Spleen (tissue), 11 donors: ENCODE data around the gene ITPK1. TPM values are rescaled to one million over a fixed set of nuclear protein-coding genes. Genes with fewer than 3 reads are reported as not detected.
A peak's percentile ranks its signal among the peaks of the same experiment; 100 is the strongest.

ENCODE experiments used
- DNase-seq: peaks from one replicate; pipeline ENCODE4 v3.0.0-alpha.2; 2020
- H3K27ac ChIP-seq, 8 donors: fragments of 200-600 bp; sonication (generic) in 7 of 8; 1 replicate in 4 of 8; 2 replicates in 4 of 8; pipeline versions ENCODE4 v1.5.0 to v1.8.0; 2016 to 2021; ENCODE audit warnings: inconsistent platforms in 4 of 8, mild to moderate bottlenecking in 4 of 8, moderate library complexity in 1 of 8
- H3K27me3 ChIP-seq, 7 donors: fragments of 200-600 bp; sonication (generic) in 6 of 7; replicated peaks in 1 of 7; 1 replicate in 4 of 7; 2 replicates in 3 of 7; pipeline versions ENCODE4 v1.5.0 to v1.8.0; 2016 to 2021; ENCODE audit warnings: inconsistent platforms in 3 of 7, mild to moderate bottlenecking in 1 of 7
- H3K36me3 ChIP-seq, 6 donors: fragments of 200-600 bp; sonication (generic) in 5 of 6; 1 replicate in 4 of 6; 2 replicates in 2 of 6; pipeline versions ENCODE4 v1.5.0 to v1.8.0; 2016 to 2021; ENCODE audit warnings: inconsistent platforms in 2 of 6
- H3K4me1 ChIP-seq, 6 donors: fragments of 200-600 bp; sonication (generic) in 5 of 6; 1 replicate in 3 of 6; 2 replicates in 3 of 6; pipeline versions ENCODE4 v1.5.0 to v1.8.0; 2016 to 2021; ENCODE audit warnings: inconsistent platforms in 3 of 6
- H3K4me3 ChIP-seq, 8 donors: fragments of 200-600 bp; sonication (generic) in 7 of 8; 1 replicate in 4 of 8; 2 replicates in 4 of 8; pipeline versions ENCODE4 v1.5.0 to v1.8.0; 2016 to 2021; ENCODE audit warnings: inconsistent platforms in 4 of 8, mild to moderate bottlenecking in 4 of 8, moderate library complexity in 2 of 8
- H3K9me3 ChIP-seq, 8 donors: fragments of 200-600 bp; sonication (generic) in 7 of 8; 1 replicate in 4 of 8; 2 replicates in 4 of 8; pipeline versions ENCODE4 v1.5.0 to v1.8.0; 2016 to 2021; ENCODE audit warnings: inconsistent platforms in 4 of 8
- POLR2A ChIP-seq, 3 donors: fragments of 450-650 bp; IDR thresholded peaks; one replicate each; pipeline ENCODE4 v1.5.1; 2017; ENCODE audit warnings: antibody characterized with exemption in 3 of 3, mild to moderate bottlenecking in 1 of 3
- POLR2AphosphoS5 ChIP-seq, 3 donors: sonication (generic); formaldehyde crosslinking; IDR thresholded peaks; one replicate each; pipeline ENCODE4 v1.5.1; 2017; ENCODE audit warnings: antibody characterized with exemption in 3 of 3
- WGBS, 5 donors: extraction: QIAGEN DNeasy Blood & Tissue Kit in 3 of 5; methylation state at CpG; one replicate each; pipeline versions ENCODE4 v1.1.5 to v1.1.7; 2013 to 2018; 5-methylcytosine and 5-hydroxymethylcytosine counted together
- intact Hi-C: fragments of 100-400 bp; cut with DNase I; formaldehyde crosslinking; loops from one replicate; pipeline ENCODE4 v1.15.0; 2023; ENCODE audit warnings: low total_unique reads
- polyA plus RNA-seq, 3 donors: library from polyadenylated mRNA; stranded (reverse); fragments of 200-250 nt; gene quantifications; one replicate each; pipeline ENCODE4 v1.2.1, GENCODE V29; 2013
- total RNA-seq, 7 donors: library from RNA; depleted of rRNA in 3 of 7; stranded (reverse); fragments of >200 nt in 3 of 7; fragmentation: NEBNext Ultra II Directional in 4 of 7; extraction: Animal tissue kit (Norgen Biotek cat#: 25700) in 4 of 7; gene quantifications; one replicate each; pipeline versions ENCODE4 v1.1.0 to v1.2.1, GENCODE V29; 2016 to 2021
- TF ChIP-seq, protein P1 (sequence below), 11 experiments: fragments of 200-600 bp in 7 of 11; fragments of 450-650 bp in 4 of 11; sonication (generic) in 4 of 11; IDR thresholded peaks in 8 of 11; conservative IDR thresholded peaks in 3 of 11; 1 replicate in 7 of 11; 2 replicates in 4 of 11; pipeline versions ENCODE4 v1.4.0 to v1.8.0; 2016 to 2021; ENCODE audit warnings: antibody characterized with exemption in 11 of 11, inconsistent platforms in 4 of 11, mild to moderate bottlenecking in 1 of 11
- donor health status: healthy with polysubstance abuse.
- donor health status: DM: no; HTN: no; CAD: no; lungs with moderate emphysema.
- donor health status: DM: no; HTN: no; CAD: no.
- donor health status: Bipolar disorder and iron deficiency.
- donor health status: healthy.
- donor health status: DM: no; HTN: no; CAD: no.
- donor health status: DM: yes; HTN: yes; CAD: no.

The ITPK1 gene
- total and polyA plus RNA-seq, 10 donors: 22.9 to 123 (median 68.0) TPM

- peak; percentile 21 for DNase-seq
- peaks cover 0 to 83% (median 14%) of the 10 kb centered on the region in 6 donors for H3K36me3 ChIP-seq
- 96 to 100% (median 98%) methylated on average over 2 of the region's 2 CpGs for WGBS, 5 donors
- H3K9me3 ChIP-seq: peaks cover 5 to 71% (median 54%) of the 10 kb centered on the region in 8 donors
- no peak for TF ChIP-seq POLR2AphosphoS5 (IDR thresholded peaks at IDR 0.05)
- TF ChIP-seq, protein P1, sequence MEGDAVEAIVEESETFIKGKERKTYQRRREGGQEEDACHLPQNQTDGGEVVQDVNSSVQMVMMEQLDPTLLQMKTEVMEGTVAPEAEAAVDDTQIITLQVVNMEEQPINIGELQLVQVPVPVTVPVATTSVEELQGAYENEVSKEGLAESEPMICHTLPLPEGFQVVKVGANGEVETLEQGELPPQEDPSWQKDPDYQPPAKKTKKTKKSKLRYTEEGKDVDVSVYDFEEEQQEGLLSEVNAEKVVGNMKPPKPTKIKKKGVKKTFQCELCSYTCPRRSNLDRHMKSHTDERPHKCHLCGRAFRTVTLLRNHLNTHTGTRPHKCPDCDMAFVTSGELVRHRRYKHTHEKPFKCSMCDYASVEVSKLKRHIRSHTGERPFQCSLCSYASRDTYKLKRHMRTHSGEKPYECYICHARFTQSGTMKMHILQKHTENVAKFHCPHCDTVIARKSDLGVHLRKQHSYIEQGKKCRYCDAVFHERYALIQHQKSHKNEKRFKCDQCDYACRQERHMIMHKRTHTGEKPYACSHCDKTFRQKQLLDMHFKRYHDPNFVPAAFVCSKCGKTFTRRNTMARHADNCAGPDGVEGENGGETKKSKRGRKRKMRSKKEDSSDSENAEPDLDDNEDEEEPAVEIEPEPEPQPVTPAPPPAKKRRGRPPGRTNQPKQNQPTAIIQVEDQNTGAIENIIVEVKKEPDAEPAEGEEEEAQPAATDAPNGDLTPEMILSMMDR (IDR thresholded peaks at IDR 0.05 in 8 of 11, conservative IDR thresholded peaks at IDR 0.05 in 3 of 11): no peak
- no peak for TF ChIP-seq POLR2A (IDR thresholded peaks at IDR 0.05)
- no peaks in the 10 kb centered on the region for H3K27me3 ChIP-seq
- intact Hi-C loops: no loop called here
- H3K27ac ChIP-seq: no peak overlapping the region
- peaks cover 0 to 19% (median 0%) of the 10 kb centered on the region in 6 donors for H3K4me1 ChIP-seq
- H3K4me3 ChIP-seq: no peak overlapping the region
Observed at GRCh38 chr14:92976268-92976667, 139.5 kb downstream of the ITPK1 start.

DNA sequence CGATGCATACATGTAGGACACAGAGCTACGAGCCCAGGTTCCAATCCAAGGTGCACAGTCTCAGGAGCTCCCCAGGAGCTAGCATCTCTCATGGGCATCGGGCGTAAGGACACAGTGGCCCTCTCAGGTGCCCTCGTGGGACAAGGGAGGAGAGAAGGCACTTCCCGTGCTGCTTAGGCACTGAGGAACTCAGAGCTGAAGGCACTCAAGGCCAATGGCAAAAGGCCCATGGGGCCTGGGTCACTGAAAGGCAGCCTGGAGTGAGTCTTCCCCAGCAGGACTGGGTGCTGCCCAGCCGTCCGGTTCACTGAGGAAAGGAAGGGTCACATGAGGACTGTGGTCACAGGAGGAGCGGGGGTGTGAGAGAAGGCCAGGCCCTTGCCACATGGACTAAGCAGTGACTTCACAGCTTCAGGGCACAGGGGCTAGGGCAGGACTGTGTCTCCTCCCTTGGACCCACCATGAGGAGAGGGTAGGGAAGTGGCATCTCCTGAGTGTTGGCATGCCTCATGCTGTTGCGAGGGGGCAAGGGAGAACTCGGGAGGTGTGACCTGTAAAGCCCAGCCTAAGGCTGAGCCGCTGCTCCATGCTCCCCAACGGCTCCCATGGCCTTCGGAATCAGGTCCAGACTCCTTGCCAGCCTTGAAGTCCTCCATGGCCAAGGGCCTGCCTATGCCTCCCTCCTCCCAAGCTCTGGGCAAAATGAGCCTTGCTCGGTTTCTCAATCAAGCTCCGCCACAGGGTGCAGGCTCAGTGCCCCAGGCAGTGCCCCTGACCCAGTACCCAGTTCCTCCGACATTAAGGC, 141.0 kb downstream of the ITPK1 start:
- Histone ChIP-seq H3K9me3 (peaks cover 5 to 56% (median 42%) of the 10 kb centered on the region in 8 donors), H3K4me1 (peaks cover 0 to 28% (median 5%) of the 10 kb centered on the region in 6 donors), H3K27me3 (no peaks in the 10 kb centered on the region), H3K27ac (peak overlapping the region in 2 of 8 donors; percentile 30 to 65), H3K4me3 (no peak overlapping the region), H3K36me3 (peaks cover 0 to 74% (median 14%) of the 10 kb centered on the region in 6 donors)
- intact Hi-C loops: loop anchor here (5.0 kb wide), 1 partner anchor 222 kb away; no protein-coding TSS in a partner anchor
- TF ChIP-seq POLR2AphosphoS5 (IDR thresholded peaks at IDR 0.05) (no peak), POLR2A (IDR thresholded peaks at IDR 0.05) (no peak)
- TF ChIP-seq, protein P1 (IDR thresholded peaks at IDR 0.05 in 8 of 11, conservative IDR thresholded peaks at IDR 0.05 in 3 of 11): no peak
- DNase-seq: peak; percentile 73
- WGBS, 5 donors: 91 to 95% (median 94%) methylated on average over 13 to 17 of the region's 17 CpGs

- H3K4me3 ChIP-seq: no peak overlapping the region
- H3K27ac ChIP-seq: peak overlapping the region in 2 of 8 donors; percentile 56 to 65
- TF ChIP-seq POLR2A (IDR thresholded peaks at IDR 0.05) (no peak), POLR2AphosphoS5 (IDR thresholded peaks at IDR 0.05) (no peak)
- TF ChIP-seq, protein P1 (IDR thresholded peaks at IDR 0.05 in 8 of 11, conservative IDR thresholded peaks at IDR 0.05 in 3 of 11): no peak
- H3K9me3 ChIP-seq: peaks cover 5 to 47% (median 34%) of the 10 kb centered on the region in 8 donors
- H3K27me3 ChIP-seq: no peaks in the 10 kb centered on the region
- 83 to 98% (median 88%) methylated on average over 6 to 9 of the region's 9 CpGs for WGBS, 5 donors
- peak; percentile 60 for DNase-seq
- H3K4me1 ChIP-seq: peaks cover 0 to 33% (median 5%) of the 10 kb centered on the region in 6 donors
- H3K36me3 ChIP-seq: peaks cover 0 to 72% (median 14%) of the 10 kb centered on the region in 6 donors
- intact Hi-C loops: loop anchor here (5.0 kb wide), 1 partner anchor 222 kb away; no protein-coding TSS in a partner anchor
Observed at GRCh38 chr14:92973798-92974372, 141.8 kb downstream of the ITPK1 start.
